Stimulated activated CD8-positive, alpha-beta memory T cell treated with anti-CD3 and anti-CD28 coated beads, Interleukin-2, amount 100 ng/mL, for 48 hours (primary cell): ENCODE results near the gene LCN1.

Experiments used
- DNase-seq, 2 donors: peaks; one replicate each; pipeline ENCODE4 v3.0.0-alpha.2; 2020; ENCODE audit warnings: low read depth in 2 of 2

LCN1 gene

DNA sequence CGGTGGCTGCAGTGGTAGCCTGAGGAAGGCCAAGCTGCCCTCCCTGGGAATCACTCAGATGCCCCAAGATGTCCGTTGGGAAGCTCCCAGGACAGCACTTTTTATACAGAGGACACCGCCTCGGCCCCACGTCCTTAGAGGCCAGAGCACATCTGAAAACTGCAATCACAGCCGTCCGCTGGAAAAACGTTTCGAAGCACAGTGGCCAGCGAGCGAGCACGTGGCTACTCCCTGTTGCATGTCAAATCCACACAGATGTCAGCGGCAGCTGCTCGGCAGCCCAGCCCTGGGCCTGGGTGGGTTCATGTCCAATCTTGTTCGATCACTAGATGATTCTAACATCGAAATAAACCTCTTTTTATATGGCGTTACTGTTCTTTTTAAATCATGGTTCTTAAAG is 32.7 kb upstream of the LCN1 start:
- no peak for DNase-seq

DNA sequence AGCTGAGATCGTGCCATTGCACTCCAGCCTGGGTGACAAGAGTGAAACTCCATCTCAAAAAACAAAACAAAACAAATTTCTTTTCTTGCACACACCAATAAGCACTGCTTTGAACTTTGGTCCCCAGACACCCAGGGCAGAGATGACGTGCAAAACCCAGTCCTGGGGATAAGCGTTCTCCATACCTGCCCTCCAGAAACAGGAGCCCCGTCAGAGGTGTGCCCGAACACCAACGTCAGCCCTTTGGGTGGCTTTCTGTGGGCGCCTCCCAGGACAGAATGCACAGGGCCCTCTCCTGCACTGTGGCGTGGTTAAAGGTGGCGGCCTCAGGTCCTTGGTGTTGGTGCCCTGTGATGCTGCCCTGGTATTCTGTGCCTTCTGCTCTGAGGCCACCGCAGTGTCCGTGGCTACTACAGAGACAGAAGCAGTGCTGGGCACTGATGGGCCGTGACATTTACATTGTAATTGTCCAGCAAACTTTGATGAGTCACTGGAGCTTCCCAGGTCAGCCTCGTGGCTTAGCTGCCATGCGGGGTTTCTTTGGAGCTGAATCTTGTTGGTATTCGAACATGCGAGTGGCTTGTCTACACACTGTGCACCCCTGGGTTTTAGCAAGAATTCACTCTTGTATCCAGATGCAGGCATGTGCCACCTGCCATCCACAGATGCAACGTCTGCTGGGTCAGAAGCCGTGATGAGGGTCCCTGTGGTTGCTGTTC is 31.9 kb upstream of the LCN1 start:
- no peak for DNase-seq

DNA sequence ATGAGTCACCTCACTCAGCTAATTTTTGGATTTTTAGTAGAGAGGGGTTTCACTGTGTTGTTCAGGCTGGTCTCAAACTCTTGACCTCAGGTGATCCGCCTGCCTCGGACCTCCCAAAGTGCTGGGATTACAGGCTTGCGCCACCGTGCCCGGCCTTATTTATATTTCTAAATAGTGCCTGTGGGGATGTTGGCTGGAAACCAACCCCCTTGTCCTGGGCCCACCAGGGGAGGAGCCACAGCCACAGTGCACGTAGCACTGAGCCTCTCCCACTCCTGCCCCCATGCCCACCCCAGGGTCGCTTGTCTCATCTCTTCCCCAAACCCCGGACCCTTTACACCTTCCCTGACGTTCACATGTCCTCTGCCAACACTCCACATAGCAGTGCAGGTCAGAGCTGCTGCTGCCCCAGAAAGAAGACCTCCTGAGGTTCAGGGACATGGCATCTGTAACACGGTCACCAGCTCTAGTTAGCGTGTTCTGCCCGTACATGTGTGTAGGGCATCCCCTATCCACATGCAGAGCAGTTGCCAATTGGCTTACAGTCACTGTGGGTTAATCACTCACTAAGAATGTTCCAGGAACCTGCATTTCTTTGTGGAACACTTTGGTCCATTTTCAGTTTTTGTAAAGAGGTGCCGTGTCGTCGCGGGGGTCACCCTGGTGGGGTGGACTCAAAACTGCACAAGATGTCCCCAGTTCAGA is 30.9 kb upstream of the LCN1 start:
- DNase-seq, result no peak

DNA sequence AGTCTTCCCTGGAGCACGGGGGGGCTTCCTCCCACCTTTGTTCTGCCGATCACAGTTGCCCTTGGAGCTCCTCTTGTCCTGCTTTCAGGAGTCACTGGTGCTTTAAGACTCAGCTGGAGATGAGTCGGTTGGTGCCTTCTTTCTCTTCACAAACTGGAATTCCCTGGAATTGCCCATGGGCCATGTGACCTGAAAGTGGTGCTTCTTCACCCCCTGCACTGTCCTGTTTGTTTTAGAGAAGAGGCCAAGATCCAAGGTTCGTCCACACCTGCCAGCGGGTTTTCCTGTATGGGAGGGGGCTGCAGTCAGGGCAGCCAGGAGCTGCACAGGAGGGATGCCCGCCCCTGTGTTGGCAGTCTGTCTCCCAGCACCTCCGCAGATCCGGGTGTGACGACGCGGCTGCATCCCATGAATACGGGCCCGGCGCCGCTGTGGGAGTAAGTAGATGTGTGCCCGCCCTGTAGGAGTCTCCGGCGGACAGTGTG is 30.2 kb upstream of the LCN1 start:
- DNase-seq, result no peak

DNA sequence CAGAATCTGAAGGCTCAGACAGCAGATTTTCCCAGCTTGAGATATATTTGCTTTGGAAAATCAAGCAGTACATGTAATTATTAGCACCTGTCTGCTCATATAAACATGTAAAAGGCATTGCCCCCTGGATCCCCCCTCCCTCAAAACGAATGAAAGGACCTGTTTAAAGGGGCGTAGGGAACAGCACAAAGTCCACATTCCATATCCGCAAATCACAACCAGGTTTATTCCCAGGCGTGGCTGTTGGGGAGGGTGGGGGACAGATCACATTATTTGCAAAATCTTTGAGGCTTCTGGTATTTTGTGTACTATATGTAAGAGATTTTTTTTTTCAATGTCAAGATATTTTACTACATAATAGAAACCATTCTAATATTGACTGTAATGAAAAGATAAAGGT is 29.5 kb upstream of the LCN1 start:
- DNase-seq, result no peak

DNA sequence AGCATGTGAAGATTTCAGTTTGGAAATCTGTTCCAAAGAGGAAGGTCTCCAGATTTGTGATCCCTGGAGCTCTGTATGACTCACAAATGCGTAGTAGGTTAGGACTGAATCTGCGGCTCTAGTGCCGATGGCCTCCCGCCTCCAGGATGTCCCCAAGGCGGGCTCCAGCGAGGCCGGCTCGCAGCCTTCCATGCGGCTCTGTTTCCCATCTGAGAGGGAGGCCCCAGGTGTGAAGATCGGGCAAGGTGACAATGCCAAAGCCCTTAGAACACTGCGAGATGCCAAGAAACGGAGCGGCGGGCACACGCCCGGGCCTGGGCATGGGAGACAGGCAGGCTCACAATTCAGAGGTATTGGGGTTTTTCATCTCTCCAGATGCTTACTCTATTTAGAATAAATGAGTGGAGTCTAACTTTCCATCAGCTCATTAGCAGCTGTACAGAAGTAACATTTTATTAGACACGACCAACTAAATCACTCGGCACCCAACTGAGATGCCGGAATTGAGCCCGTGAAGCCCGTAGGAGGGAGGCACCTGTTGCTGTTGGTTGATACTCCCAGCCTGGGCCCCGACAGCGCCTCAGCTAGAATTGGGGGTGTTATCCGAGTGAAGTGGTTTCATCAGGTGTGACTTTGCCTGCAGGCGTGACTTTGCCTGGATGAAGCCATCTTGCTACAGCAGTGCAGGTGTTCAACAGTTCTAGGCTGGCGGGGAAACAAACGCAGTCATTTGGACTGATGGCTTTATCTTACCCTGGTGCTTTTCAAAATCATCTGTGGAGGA is 28.2 kb upstream of the LCN1 start:
- DNase-seq, result no peak

DNA sequence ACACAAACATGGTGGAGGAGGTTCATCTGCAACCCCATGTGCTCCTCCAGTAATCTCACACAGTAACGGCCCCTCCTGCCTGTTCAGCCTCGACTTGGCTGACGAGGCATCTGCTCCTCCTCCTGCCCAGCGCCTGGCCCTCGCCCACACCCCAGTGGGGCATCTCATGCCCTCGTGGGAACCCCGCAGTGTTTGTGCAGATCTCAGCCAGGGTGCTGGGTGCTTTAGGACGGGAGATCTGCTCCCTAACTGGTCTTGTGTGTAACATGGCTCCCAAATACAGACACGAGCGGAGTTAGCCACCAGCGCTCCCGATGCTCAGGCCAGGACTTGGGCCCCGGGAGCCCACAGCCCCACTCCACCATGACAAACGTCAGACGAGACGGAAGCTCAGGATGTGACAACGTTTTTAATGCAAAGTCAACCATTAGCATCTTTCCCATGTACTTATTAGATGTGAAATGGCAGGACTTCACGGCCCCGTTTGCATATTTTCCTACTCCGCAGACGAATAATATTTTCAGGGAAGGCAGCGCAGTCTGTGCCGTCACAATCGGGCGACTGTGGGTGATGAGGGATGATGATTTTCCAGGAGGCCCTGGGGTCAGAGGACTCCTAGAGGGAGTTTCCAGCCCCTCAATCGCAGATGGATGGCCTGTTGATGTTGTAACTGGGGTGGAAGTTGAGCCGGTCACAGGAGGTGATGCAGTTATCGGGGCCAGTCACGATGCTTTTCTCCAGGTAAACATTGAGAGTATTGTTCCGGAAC is 26.3 kb upstream of the LCN1 start:
- DNase-seq, result no peak

DNA sequence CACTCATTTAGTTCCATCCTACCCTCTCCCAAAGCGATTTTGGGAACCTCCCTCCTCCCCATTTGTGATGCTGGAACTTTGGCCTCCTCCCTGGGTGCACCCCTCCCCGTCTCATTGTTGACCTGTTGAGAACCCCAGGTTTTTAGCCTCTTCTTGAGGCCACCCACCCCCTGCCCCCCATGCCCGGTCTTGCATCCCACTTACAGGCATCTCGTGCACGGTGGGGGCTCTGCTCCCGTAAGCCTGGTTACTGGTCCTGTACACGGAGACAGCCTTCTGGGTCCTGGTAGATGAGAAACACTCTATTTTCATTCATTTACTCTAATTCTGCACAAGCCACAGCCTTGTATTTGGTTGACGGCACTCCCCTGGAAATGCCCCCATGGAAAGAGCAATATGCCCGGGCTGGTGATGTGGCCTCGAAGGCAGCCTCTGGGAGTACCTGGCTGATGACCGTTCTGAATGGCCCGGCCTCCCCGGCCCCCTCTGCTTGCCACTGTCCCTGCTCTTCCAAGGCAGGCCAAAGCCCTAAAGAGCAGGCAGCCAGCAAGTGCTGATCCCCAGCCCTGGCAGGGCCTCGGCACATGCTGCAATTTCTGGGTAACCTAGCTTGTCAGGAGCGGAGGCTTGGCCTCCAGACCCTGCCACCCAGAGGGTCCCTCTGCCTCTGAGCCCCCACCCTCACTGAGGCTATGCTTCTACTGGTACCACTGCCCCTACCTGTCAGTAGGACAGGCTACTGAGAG is 22.7 kb upstream of the LCN1 start:
- no peak for DNase-seq

DNA sequence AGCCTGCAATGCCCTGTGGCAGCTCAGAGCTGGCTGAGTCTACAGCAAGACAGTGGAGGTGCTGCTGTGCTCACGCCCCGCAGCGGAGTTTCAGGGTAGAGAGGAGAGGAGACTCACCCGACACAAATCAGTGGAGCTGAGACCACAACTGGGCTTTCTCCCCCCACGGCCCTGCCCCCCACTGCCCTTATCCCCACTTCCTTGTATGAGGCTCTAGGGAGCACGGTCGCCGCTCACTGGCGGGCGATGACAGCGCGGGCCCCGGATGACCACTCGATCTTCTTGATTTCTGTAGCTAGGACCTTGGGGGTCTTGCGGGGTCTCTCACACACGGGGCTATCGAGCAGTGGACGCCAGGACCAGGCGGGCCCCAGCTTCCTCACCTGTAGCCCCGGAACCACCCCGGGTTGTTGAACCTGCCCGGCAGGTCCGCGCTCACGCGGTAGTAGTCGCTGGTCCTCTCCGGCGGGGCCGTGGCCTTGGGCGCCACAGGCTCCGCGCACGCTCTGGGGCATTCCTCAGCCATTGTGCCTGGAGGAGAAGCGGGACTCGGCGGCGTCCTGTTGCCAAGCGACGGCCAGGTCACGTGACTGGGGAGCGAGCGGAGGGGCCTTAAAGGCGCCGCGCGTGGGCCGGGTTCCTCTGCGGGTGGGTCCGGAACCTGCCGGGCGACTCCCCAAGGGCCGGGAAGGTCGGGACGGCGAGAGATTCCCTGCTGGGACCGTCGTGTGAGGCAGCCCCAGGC is 21.7 kb upstream of the LCN1 start:
- peak; percentile 80 to 85 for DNase-seq

DNA sequence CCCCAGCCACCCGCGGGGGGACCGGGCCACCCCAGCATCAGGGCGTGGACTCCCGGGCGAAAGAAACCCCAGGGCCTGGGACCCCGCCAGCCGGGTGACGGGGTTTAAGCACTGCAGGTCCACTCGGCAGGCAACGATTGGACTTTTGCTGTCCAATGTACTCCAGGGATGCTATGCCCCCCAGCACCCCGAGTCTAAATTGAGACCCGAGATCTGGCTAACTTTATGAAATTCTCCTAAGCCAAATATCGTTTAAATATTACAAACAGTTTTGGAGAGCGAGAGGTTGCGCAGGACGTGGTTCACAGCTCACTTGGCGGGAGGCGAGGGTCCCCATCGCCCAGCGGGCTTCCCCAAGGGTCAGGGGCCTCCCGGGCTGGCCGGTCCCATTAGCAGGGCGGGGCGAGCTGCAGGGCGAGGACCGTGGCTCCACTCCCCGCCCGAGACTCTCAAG is 21.1 kb upstream of the LCN1 start:
- DNase-seq, result no peak

DNA sequence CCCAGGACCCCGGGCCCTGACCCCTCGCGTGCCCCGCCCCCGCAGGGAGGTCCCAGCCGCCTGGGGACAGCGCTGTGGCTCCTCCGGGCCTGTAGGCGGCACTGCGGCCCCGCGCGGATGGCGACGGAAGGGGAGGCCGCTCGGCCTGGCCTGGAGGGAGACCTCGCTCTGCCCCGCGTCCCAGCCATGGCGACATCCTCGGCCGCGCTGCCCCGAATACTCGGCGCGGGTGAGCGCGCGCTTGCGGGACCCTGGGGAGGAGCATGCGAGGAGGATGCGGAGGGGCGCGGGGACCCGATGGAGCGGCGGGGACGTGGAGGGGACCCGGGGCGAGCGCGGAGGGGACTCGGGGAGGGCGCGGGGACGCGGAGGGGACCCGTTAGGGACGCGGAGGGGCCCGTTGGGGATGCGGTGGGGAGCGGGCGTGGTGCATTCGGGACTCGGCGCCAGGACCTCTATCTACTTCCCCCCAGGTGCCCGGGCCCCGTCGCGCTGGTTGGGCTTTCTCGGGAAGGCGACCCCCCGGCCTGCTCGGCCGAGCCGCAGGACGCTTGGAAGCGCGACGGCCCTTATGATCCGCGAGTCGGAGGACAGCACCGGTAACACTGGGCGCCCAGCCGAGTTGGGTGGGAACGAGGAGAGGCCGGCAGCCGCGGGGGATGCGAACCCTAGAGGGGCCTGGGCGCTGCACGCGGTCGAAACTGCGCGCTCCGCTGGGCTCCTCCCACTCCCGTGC is 20.5 kb upstream of the LCN1 start, which contains the start of gene MRPS2:
TSS of gene MRPS2 (plus strand) at position 158 of the 736 bp plus-strand sequence. CDS start at position 187, 29 bp downstream.
- peak; percentile 75 to 82 for DNase-seq

DNA sequence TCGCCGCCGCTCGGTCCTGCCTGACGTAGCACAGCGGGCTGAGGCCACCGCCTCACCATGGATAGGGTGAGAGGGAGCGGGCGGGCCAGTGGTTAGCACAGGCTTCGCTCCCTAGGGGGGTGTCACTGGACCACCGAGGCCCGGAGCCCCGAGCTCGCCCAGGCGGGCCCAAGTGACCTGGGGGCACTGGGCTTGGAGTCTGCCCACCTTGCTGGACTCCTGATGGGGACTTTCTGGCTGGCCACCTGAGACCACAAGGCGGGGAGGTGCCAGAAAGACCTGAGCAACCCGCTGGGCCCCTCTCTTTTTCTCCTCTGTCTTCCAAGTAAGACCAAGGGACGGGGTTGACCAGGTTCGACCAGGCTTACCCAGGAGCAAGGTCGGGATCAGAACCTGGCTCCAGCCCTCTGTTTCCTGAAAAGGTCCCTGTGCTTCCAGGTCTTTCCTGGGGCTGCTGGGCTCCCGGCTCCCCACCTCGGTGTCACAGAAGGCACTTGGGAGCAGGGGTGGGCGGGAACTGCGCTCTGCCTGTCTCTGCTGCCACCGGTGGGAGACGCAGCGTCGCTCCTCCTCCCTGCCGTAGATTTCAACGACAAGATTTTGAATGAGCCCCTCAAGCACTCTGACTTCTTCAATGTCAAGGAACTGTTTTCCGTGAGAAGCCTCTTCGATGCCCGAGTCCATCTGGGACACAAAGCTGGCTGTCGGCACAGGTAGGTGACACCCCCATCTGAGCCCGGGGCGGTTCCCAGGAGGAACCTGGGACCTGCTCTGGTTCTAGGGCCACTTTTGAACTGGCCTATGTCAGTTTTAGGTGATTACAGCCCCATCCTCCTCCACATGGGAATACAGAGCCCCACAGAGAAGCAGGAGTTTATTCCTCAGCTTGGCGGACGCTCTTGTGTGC is 19.7 kb upstream of the LCN1 start:
- no peak for DNase-seq

DNA sequence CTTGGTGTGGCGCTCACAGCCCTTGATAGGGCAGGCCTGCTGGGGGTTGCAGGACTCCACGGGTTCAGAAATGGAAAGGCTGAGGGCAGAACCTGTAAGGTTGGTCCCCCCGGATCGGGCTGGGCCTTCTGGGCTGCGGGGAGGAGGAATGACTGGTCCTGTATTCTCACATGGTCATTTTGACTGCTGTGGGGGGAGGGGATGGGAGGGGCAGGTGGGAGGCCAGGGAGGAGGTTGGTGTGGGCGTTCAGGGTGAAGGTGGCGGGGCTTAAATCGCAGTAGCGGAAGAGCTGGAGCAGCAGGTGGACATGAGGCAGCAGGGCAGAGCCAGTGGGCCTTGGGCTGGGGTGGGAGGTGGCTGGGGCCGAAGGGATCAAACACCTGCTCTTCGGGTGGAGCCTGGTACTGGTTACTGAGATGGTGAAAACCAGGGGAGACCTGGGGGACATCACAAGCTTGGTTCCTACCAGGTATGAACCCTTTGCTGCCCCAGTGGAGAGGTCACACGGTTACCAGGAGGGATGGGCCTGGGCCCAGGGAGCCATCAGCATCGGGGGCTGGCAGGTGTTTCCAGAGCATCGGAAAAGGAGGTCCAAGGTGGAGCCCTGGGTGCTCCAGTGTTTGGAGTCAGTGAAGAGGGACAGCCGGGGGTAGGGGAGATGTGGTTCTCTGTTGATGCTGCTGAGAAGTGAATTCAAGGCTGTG is 18.9 kb upstream of the LCN1 start:
- DNase-seq, result no peak

DNA sequence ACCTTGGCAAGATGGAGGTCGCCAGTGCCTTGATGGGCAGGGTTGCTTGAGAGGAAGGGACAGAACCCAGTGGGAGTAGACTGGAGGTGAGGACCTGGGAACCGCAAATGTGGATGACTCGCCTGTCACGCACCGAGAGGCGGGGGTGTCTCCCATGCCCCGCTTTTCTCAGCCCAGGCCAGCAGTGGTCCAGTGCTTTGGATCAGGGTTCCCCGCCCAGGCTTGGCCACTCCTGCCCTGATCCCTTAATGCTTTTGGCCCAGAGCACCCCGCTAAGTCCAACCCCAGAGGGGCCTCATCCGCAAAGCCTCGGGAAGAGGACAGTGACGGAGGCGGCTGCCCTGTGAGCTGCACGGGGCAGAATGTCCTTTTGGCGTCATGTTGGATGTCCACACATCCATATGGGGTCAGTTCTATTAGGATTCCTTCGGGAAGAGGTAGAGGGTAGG is 18.3 kb upstream of the LCN1 start:
- DNase-seq, result no peak

DNA sequence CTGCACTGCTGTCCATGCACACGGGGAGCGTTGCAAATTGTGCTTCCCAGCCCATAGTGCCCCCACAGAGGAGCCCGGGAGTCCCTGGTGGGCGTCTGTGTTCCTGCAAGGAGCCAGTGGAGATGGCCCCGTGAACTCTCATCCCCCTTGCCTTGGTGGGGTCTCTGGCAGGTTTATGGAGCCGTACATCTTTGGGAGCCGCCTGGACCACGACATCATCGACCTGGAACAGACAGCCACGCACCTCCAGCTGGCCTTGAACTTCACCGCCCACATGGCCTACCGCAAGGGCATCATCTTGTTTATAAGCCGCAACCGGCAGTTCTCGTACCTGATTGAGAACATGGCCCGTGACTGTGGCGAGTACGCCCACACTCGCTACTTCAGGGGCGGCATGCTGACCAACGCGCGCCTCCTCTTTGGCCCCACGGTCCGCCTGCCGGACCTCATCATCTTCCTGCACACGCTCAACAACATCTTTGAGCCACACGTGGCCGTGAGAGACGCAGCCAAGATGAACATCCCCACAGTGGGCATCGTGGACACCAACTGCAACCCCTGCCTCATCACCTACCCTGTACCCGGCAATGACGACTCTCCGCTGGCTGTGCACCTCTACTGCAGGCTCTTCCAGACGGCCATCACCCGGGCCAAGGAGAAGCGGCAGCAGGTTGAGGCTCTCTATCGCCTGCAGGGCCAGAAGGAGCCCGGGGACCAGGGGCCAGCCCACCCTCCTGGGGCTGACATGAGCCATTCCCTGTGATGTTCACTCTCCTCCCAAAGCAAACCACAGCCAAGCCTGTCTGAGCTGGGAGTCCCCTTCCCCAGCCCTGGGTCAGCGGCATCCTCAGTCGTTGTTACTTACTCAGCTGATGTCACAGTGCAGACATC is 17.6 kb upstream of the LCN1 start:
- DNase-seq, result no peak
